Liver (tissue), 3 donors: Measurements from ENCODE around the gene KDM3A.

Experiments used
- GABPA ChIP-seq, 2 donors: IDR thresholded peaks in 1 of 2; conservative IDR thresholded peaks in 1 of 2; 2 replicates each; pipeline ENCODE4 v1.6.1; 2016; ENCODE audit warnings: antibody characterized with exemption in 2 of 2, mild to moderate bottlenecking in 1 of 2, moderate library complexity in 1 of 2
- RAD21 ChIP-seq, 2 donors: IDR thresholded peaks; 2 replicates each; pipeline ENCODE4 v1.6.1; 2016; ENCODE audit warnings: antibody characterized with exemption in 2 of 2, mild to moderate bottlenecking in 2 of 2
- TAF1 ChIP-seq: conservative IDR thresholded peaks from 2 replicates; pipeline ENCODE4 v1.6.1; 2016; ENCODE audit warnings: antibody characterized with exemption, mild to moderate bottlenecking
- TF ChIP-seq, protein P1 (sequence below): fragments of 150-350 bp; IDR thresholded peaks from 2 replicates; pipeline ENCODE4 v1.5.1; 2017; ENCODE audit warnings: improper control_type of control experiment, low read depth, low read length; ENCODE audit not compliant: missing input control
- TF ChIP-seq, protein P2 (sequence below): IDR thresholded peaks from 2 replicates; pipeline ENCODE4 v1.6.1; 2016; ENCODE audit warnings: antibody characterized with exemption
- donor health status: healthy.
- donor health status: healthy.

DNA sequence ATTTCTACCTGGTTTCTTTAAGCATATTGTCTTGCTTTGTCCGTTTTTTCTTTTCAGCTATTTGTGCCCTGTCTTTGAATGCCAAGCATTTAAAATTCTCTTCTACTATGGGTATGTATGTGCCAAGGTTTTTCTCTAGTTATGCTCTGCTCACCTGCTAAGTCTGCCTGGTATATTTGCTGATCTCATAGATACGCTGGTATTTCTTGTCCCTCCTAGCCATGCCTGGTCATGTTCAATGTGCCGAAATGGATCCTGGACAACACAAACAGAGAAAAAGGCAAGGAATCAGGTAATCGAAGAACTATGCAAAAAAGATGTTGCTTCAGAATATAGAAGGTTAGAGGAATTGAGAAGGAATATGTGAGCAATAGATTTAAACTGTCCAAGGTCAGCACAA, 14.9 kb upstream of the KDM3A start:
- TF ChIP-seq, protein P1, sequence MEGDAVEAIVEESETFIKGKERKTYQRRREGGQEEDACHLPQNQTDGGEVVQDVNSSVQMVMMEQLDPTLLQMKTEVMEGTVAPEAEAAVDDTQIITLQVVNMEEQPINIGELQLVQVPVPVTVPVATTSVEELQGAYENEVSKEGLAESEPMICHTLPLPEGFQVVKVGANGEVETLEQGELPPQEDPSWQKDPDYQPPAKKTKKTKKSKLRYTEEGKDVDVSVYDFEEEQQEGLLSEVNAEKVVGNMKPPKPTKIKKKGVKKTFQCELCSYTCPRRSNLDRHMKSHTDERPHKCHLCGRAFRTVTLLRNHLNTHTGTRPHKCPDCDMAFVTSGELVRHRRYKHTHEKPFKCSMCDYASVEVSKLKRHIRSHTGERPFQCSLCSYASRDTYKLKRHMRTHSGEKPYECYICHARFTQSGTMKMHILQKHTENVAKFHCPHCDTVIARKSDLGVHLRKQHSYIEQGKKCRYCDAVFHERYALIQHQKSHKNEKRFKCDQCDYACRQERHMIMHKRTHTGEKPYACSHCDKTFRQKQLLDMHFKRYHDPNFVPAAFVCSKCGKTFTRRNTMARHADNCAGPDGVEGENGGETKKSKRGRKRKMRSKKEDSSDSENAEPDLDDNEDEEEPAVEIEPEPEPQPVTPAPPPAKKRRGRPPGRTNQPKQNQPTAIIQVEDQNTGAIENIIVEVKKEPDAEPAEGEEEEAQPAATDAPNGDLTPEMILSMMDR, result no peak
- TF ChIP-seq, protein P2, sequence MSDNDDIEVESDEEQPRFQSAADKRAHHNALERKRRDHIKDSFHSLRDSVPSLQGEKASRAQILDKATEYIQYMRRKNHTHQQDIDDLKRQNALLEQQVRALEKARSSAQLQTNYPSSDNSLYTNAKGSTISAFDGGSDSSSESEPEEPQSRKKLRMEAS, result no peak
- TF ChIP-seq RAD21 (IDR thresholded peaks at IDR 0.05) (no peak), TAF1 (no peak), GABPA (IDR thresholded peaks at IDR 0.05 in 1 of 2, conservative IDR thresholded peaks at IDR 0.05 in 1 of 2) (no peak)
